Measurements from ENCODE around the gene LRRC4. TPM values are rescaled to one million over a fixed set of nuclear protein-coding genes. Genes with fewer than 3 reads are reported as not detected.
A peak's percentile ranks its signal among the peaks of the same experiment; 100 is the strongest.

Gene LRRC4
- total and polyA plus RNA-seq, 10 donors = 0.78 to 43.4 (median 15.8) TPM

GRCh38 chr7:128035712-128036111, 4.5 kb upstream of the LRRC4 start:
- Histone ChIP-seq H3K9me3 (no peaks in the 10 kb centered on the region), H3K36me3 (no peaks in the 10 kb centered on the region), H3K27ac (no peak overlapping the region), H3K27me3 (replicated peaks in 1 of 7) (peaks cover 0 to 21% (median 0%) of the 10 kb centered on the region in 7 donors), H3K4me3 (no peak overlapping the region), H3K4me1 (peaks cover 0 to 58% (median 19%) of the 10 kb centered on the region in 6 donors)
- DNase-seq = no peak
- TF ChIP-seq POLR2A (IDR thresholded peaks at IDR 0.05) = no peak
- peak in 8 of 11 experiments; percentile 23 to 60 (median 46) for TF ChIP-seq CTCF (IDR thresholded peaks at IDR 0.05 in 8 of 11, conservative IDR thresholded peaks at IDR 0.05 in 3 of 11)
- TF ChIP-seq POLR2AphosphoS5 (IDR thresholded peaks at IDR 0.05) = no peak
- WGBS, 5 donors = 74 to 91% (median 88%) methylated on average over 3 of the region's 3 CpGs
- intact Hi-C loops (cut with DNase I; ENCODE audit: low total_unique reads) = loop anchor here (10.0 kb wide), 1 partner anchor 321 kb away; no protein-coding TSS in a partner anchor

DNA sequence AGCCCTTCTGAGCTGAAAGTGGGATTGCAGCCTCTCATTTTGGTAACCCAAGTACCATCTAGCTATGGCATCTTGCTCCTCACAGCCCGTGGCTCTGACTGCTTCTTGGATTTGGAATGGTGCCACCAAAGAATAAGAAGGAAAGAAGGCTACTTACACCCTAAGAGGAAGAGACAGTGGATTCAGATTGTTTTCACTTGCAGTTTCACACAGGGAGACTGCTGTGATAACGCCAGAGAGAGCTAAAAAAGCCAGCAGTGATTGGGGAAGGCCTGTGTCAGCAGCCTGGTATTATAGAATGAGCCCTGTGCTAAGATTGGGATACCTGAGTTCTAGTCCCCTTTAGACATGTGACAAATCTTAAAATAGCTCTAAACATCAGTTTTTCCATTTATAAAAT, 3.6 kb upstream of the LRRC4 start:
- intact Hi-C loops (cut with DNase I; ENCODE audit: low total_unique reads) = loop anchor here (10.0 kb wide), 1 partner anchor 320 kb away; no protein-coding TSS in a partner anchor
- DNase-seq = no peak
- H3K9me3 ChIP-seq = no peaks in the 10 kb centered on the region
- 55 to 82% (median 75%) methylated on average over 2 of the region's 2 CpGs for WGBS, 5 donors
- H3K36me3 ChIP-seq = peaks cover 0 to 6% (median 0%) of the 10 kb centered on the region in 6 donors
- H3K27ac ChIP-seq = no peak overlapping the region
- H3K4me1 ChIP-seq = peaks cover 0 to 67% (median 26%) of the 10 kb centered on the region in 6 donors
- TF ChIP-seq POLR2AphosphoS5 (IDR thresholded peaks at IDR 0.05) (no peak), POLR2A (IDR thresholded peaks at IDR 0.05) (no peak), CTCF (IDR thresholded peaks at IDR 0.05 in 8 of 11, conservative IDR thresholded peaks at IDR 0.05 in 3 of 11) (no peak)
- H3K27me3 ChIP-seq (replicated peaks in 1 of 7) = peaks cover 0 to 27% (median 0%) of the 10 kb centered on the region in 7 donors
- H3K4me3 ChIP-seq = no peak overlapping the region

DNA sequence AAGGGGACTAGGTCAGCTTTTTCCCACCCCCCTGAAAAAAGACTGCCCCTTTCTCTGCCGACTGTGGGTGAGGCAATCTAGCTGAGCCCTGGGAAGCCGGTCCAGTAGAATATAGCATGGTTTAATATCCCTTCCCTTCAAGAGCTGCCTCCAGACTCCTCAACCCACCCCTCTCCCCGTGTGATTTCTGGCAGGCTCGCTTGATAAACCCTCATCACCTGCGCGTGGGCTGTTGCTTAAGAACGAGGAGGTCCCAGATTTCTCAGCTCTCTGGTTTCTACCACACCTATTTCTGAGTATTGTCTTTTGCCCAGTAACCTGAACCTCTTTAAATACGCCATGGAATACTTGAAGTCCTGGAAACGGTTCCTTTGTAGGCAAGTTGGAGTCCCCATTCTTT, 2.0 kb upstream of the LRRC4 start:
- intact Hi-C loops (cut with DNase I; ENCODE audit: low total_unique reads) = loop anchor here (10.0 kb wide), 1 partner anchor 318 kb away; no protein-coding TSS in a partner anchor
- H3K4me3 ChIP-seq = no peak overlapping the region
- peaks cover 0 to 82% (median 33%) of the 10 kb centered on the region in 6 donors for H3K4me1 ChIP-seq
- TF ChIP-seq POLR2AphosphoS5 (IDR thresholded peaks at IDR 0.05) (no peak), POLR2A (IDR thresholded peaks at IDR 0.05) (no peak), CTCF (IDR thresholded peaks at IDR 0.05 in 8 of 11, conservative IDR thresholded peaks at IDR 0.05 in 3 of 11) (no peak)
- H3K27ac ChIP-seq = no peak overlapping the region
- no peaks in the 10 kb centered on the region for H3K9me3 ChIP-seq
- DNase-seq = no peak
- H3K27me3 ChIP-seq (replicated peaks in 1 of 7) = peaks cover 0 to 27% (median 0%) of the 10 kb centered on the region in 7 donors
- 89 to 93% (median 91%) methylated on average over 9 of the region's 9 CpGs for whole genome bisulfite sequencing, 5 donors
- H3K36me3 ChIP-seq = peaks cover 0 to 22% (median 6%) of the 10 kb centered on the region in 6 donors

- H3K27ac ChIP-seq = peak overlapping the region in 7 of 8 donors; percentile 80 to 94 (median 87)
- peaks cover 0 to 27% (median 0%) of the 10 kb centered on the region in 7 donors for H3K27me3 ChIP-seq (replicated peaks in 1 of 7)
- TF ChIP-seq POLR2AphosphoS5 (IDR thresholded peaks at IDR 0.05) (peak in 1 of 3 donors; percentile 45), POLR2A (IDR thresholded peaks at IDR 0.05) (no peak)
- intact Hi-C loops (cut with DNase I; ENCODE audit: low total_unique reads) = loop anchor here (10.0 kb wide), 1 partner anchor 318 kb away; no protein-coding TSS in a partner anchor
- H3K36me3 ChIP-seq = peaks cover 0 to 26% (median 6%) of the 10 kb centered on the region in 6 donors
- H3K9me3 ChIP-seq = no peaks in the 10 kb centered on the region
- 26 to 48% (median 30%) methylated on average over 23 to 41 of the region's 41 CpGs for WGBS, 5 donors
- peaks cover 0 to 88% (median 35%) of the 10 kb centered on the region in 6 donors for H3K4me1 ChIP-seq
- H3K4me3 ChIP-seq = peak overlapping the region; percentile 49 to 88 (median 64)
- peak; percentile 89 for DNase-seq
These were observed 1.5 kb upstream of the LRRC4 start for GRCh38 chr7:128032605-128033235.

All from spleen (tissue), 11 donors.